K562 (cell line): ENCODE measurements around the gene ZYG11A. TPM values are rescaled to one million over a fixed set of nuclear protein-coding genes. Genes with fewer than 3 reads are reported as not detected.

ENCODE experiments used
- ARID4B ChIP-seq: sonication (generic); formaldehyde crosslinking; IDR thresholded peaks from 2 replicates; pipeline ENCODE4 v1.8.0; 2022; ENCODE audit warnings: mild to moderate bottlenecking, missing genetic modification reagents
- BRF2 ChIP-seq: IDR thresholded peaks from 3 replicates; pipeline ENCODE4 v1.6.1; 2011; ENCODE audit warnings: borderline replicate concordance, mild to moderate bottlenecking; ENCODE audit not compliant: insufficient read length, insufficient read depth
- CBFA2T2 ChIP-seq: fragments of 450-650 bp; conservative IDR thresholded peaks from 2 replicates; pipeline ENCODE4 v1.6.1; 2017; ENCODE audit warnings: mild to moderate bottlenecking
- E2F5 ChIP-seq: sonication (generic); formaldehyde crosslinking; IDR thresholded peaks from 2 replicates; pipeline ENCODE4 v1.8.0; 2022; ENCODE audit warnings: mild to moderate bottlenecking, missing genetic modification reagents
- FOXP1 ChIP-seq: sonication (generic); formaldehyde crosslinking; IDR thresholded peaks from 2 replicates; pipeline ENCODE4 v1.8.0; 2022; ENCODE audit warnings: mild to moderate bottlenecking, missing genetic modification reagents
- GATA2 ChIP-seq: sonication (generic); formaldehyde crosslinking; IDR thresholded peaks from 2 replicates; pipeline ENCODE4 v1.4.0; 2020; ENCODE audit warnings: mild to moderate bottlenecking, missing genetic modification reagents
- GATAD2B ChIP-seq: fragments of 450-650 bp; IDR thresholded peaks from 2 replicates; pipeline ENCODE4 v1.6.1; 2017; ENCODE audit warnings: mild to moderate bottlenecking, borderline replicate concordance
- HDAC8 ChIP-seq: fragments of 450-650 bp; IDR thresholded peaks from 2 replicates; pipeline ENCODE4 v1.6.1; 2016; ENCODE audit warnings: mild to moderate bottlenecking, missing genetic modification characterization, moderate library complexity, missing compliant biosample characterization
- KAT7 ChIP-seq: sonication (generic); formaldehyde crosslinking; IDR thresholded peaks from 2 replicates; pipeline ENCODE4 v1.8.0; 2022; ENCODE audit warnings: missing genetic modification reagents, mild to moderate bottlenecking, borderline replicate concordance
- KDM1A ChIP-seq, 2 experiments: fragments of 450-650 bp; IDR thresholded peaks; 2 replicates each; pipeline ENCODE4 v1.6.1; 2016; ENCODE audit warnings: mild to moderate bottlenecking in 2 of 2
- L3MBTL2 ChIP-seq: fragments of 450-650 bp; IDR thresholded peaks from 2 replicates; pipeline ENCODE4 v1.6.1; 2016; ENCODE audit warnings: mild to moderate bottlenecking, moderate library complexity
- MBD2 ChIP-seq: sonication (generic); IDR thresholded peaks from 2 replicates; pipeline ENCODE4 v1.6.1; 2016; ENCODE audit warnings: low read depth, borderline replicate concordance
- PCBP2 ChIP-seq: fragments of 200-400 bp; formaldehyde crosslinking; IDR thresholded peaks from 2 replicates; pipeline ENCODE4 v1.6.1; 2018; ENCODE audit warnings: low read length, low read depth, mild to moderate bottlenecking, moderate library complexity; ENCODE audit not compliant: poor library complexity, severe bottlenecking
- POLR2B ChIP-seq: fragments of 450-650 bp; IDR thresholded peaks from 2 replicates; pipeline ENCODE4 v1.6.1; 2018; ENCODE audit warnings: low read depth; ENCODE audit not compliant: partially characterized antibody
- POLR2H ChIP-seq: IDR thresholded peaks from 2 replicates; pipeline ENCODE4 v1.6.1; 2016; ENCODE audit warnings: missing genetic modification characterization, low read depth, mild to moderate bottlenecking, control low read depth, missing compliant biosample characterization, moderate library complexity
- PRPF4 ChIP-seq: fragments of 200-400 bp; formaldehyde crosslinking; IDR thresholded peaks from one replicate; pipeline ENCODE4 v1.6.1; 2017; ENCODE audit warnings: low read length, low read depth, mild to moderate bottlenecking; ENCODE audit not compliant: insufficient read depth, poor library complexity, severe bottlenecking
- RBM25 ChIP-seq: fragments of 200-400 bp; formaldehyde crosslinking; IDR thresholded peaks from 2 replicates; pipeline ENCODE4 v1.6.1; 2018; ENCODE audit warnings: low read length, low read depth, moderate library complexity; ENCODE audit not compliant: severe bottlenecking
- STAT5B ChIP-seq: fragments of 250-450 bp; sonication (Bioruptor Pico); IDR thresholded peaks from 2 replicates; pipeline ENCODE4 v1.8.0; 2021; ENCODE audit warnings: mild to moderate bottlenecking, inconsistent platforms
- ZEB2 ChIP-seq: fragments of 450-650 bp; IDR thresholded peaks from 2 replicates; pipeline ENCODE4 v1.6.1; 2016
- ZKSCAN8 ChIP-seq: fragments of 200-800 bp; sonication (Bioruptor generic); IDR thresholded peaks from 2 replicates; pipeline ENCODE4 v1.6.1; 2016; ENCODE audit warnings: missing genetic modification characterization, missing compliant biosample characterization
- ZNF124 ChIP-seq: sonication (generic); formaldehyde crosslinking; IDR thresholded peaks from 2 replicates; pipeline ENCODE4 v1.8.1; 2022; ENCODE audit warnings: missing genetic modification reagents
- ZNF263 ChIP-seq: sonication (generic); formaldehyde crosslinking; IDR thresholded peaks from 2 replicates; pipeline ENCODE4 v1.8.0; 2022; ENCODE audit warnings: mild to moderate bottlenecking, missing genetic modification reagents, borderline replicate concordance
- polyA plus RNA-seq, 8 experiments: library from polyadenylated mRNA; depleted of rRNA in 4 of 8; stranded (reverse) in 5 of 8; unstranded in 3 of 8; fragments of >200 nt; fragmentation: Nextera tagmentation in 2 of 8; fragmentation: Illumina TruSeq in 1 of 8; extraction: Ambion mirVana in 2 of 8; extraction: Trizol in 1 of 8; gene quantifications; 2 replicates each; pipeline versions ENCODE4 v1.2.1 to v1.2.3, GENCODE V29; 2011 to 2014; ENCODE audit warnings: inconsistent platforms in 1 of 8, missing spikeins in 1 of 8
- total RNA-seq, 7 experiments: library from RNA; depleted of rRNA in 6 of 7; stranded (reverse); fragments of >200 nt in 6 of 7; fragmentation: Illumina TruSeq in 2 of 7; extraction: Trizol in 2 of 7; gene quantifications; 2 replicates each; pipeline versions ENCODE4 v1.2.1 to v1.2.3, GENCODE V29; 2011 to 2021; ENCODE audit warnings: low replicate concordance in 1 of 7

The ZYG11A gene
- total and polyA plus RNA-seq, 9 of the 15 experiments (the other 6 are each of a cell fraction or from before 2014, with no cell fraction given) = 4.5 to 21.9 (median 14.0) TPM

- TF ChIP-seq PRPF4 (peak; percentile 37), ZNF263 (CRISPR knock-in tag) (peak; percentile 60; the same call in 1 of the 2 replicates), L3MBTL2 (peak; percentile 100), HDAC8 (tag) (peak; percentile 89), BRF2 (no peak), PCBP2 (peak; percentile 16), ZEB2 (0 out of 2 replicates have a peak, but pooled peaks have one; percentile 11), MBD2 (peak; percentile 13; the same call in 1 of the 2 replicates), KDM1A (IDR thresholded peaks at IDR 0.05) (0 out of 4 replicates have a peak, but pooled peaks of 1 of the 2 experiments have one; percentile 13), GATAD2B (peak; percentile 60; the same call in 1 of the 2 replicates), FOXP1 (CRISPR knock-in tag) (peak; percentile 76; the same call in 1 of the 2 replicates), ZKSCAN8 (CRISPR knock-in tag) (no peak), E2F5 (CRISPR knock-in tag) (no peak), KAT7 (peak; percentile 98), ZNF124 (no peak), ARID4B (CRISPR knock-in tag) (peak; percentile 90), POLR2B (peak; percentile 36), STAT5B (CRISPR knock-in tag) (no peak), CBFA2T2 (no peak), POLR2H (tag) (0 out of 2 replicates have a peak, but pooled peaks have one; percentile 44), RBM25 (peak; percentile 100), GATA2 (CRISPR knock-in tag) (0 out of 2 replicates have a peak, but pooled peaks have one; percentile 5)
These were observed at the start of gene ZYG11A (continued) for GRCh38 chr1:52842643-52843310.
